ENCODE data around the gene PCLAF. TPM values are rescaled to one million over a fixed set of nuclear protein-coding genes. Genes with fewer than 3 reads are reported as not detected.
"Not testable (repeated sequence)": the region's sequence is repeated elsewhere in the genome, so short reads cannot be mapped to it uniquely, and the experiment has no call there.

Gene PCLAF
- total RNA-seq, 1 donor from 2014 or later, result 3.2 TPM

DNA sequence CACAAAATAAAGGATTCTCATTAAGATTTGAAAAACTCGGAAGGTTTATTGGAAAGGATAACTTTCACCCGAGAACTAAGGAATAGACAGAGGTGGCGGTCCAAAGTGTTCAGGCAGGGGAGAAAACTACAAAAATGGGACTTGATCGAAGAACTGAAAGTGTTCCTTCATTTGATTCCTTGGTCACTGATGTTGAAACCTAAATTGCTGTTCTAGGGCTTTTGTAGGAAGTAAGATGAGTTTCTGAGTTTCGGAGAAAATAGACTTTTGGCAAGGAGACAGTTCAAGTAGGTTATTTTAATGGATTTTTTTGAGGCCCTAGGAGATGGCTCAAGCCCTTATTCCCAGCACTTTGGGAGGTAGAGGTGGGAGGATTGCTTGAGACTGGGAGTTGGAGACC is 7.8 kb upstream of the PCLAF start:
- Histone ChIP-seq H3K27me3 (ENCODE audit: control insufficient read depth, insufficient read depth, low read length) (no peaks in the 10 kb centered on the region), H3K36me3 (ENCODE audit: control insufficient read depth, insufficient read depth, low read length) (no peaks in the 10 kb centered on the region), H3K4me3 (ENCODE audit: low read depth, low read length) (no peak overlapping the region)
- FAIRE-seq (no peak), DNase-seq (ENCODE audit: low read depth) (no peak)
- TF ChIP-seq CTCF (IDR thresholded peaks at IDR 0.05; ENCODE audit: insufficient read depth, low read length, severe bottlenecking), result no peak

DNA sequence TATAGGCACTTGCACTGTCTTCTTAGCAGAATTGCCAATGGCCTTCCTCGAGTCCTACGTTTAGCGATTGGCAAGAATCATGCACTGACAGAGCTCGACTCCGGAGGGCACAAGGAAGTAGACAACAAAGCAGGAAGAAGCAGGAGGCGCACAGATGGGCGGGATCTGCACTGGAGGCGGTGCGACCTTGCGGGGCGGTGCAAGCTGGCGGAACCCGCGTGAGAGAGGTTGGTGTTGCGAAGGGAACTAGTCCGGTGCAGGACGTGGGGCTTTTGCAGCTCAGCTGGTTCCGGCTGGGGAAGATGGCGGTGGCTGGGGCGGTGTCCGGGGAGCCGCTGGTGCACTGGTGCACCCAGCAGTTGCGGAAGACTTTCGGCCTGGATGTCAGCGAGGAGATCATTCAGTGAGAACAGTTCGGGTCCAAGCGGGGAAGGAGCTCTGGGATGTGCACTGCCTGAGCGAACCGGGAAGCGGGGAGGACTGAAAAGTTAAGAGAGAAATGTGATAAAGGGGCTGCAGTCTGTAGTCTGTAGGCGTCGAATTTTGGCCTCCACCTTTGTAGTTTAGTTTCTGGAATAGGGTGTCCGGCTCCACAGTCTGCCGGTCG is 6.4 kb upstream of the PCLAF start, which contains the start of gene TRIP4:
Gene TRIP4, plus strand, starts transcription at position 275 of the 607 bp plus-strand sequence. Its CDS starts 28 bp downstream, at position 303.
- FAIRE-seq (no peak), DNase-seq (ENCODE audit: low read depth) (peak; percentile 92)
- no peaks in the 10 kb centered on the region for H3K36me3 ChIP-seq (ENCODE audit: control insufficient read depth, insufficient read depth, low read length)

DNA sequence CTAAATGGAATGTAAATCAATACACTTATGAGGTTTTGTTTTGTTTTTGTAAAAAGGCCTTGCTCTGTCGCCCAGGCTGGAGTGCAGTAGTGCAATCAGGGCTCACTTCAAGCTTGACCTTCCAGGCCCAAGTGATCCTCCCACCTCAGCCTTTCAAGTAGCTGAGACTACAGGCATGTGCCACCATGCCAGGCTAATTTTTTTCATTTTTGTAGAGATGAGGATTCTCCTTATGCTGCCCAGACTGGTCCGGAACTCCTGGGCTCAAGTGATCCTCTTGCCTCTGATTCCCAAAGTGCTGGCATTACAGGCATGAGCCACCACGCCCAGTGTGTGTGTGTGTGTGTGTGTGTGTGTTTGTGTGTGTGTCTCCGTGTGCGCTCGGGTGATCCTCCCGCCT is 5.0 kb upstream of the PCLAF start:
- DNase-seq (ENCODE audit: low read depth) (no peak), FAIRE-seq (no peak)
- Histone ChIP-seq H3K27me3 (ENCODE audit: control insufficient read depth, insufficient read depth, low read length) (no peaks in the 10 kb centered on the region), H3K36me3 (ENCODE audit: control insufficient read depth, insufficient read depth, low read length) (no peaks in the 10 kb centered on the region), H3K4me3 (ENCODE audit: low read depth, low read length) (no peak overlapping the region)
- TF ChIP-seq CTCF (IDR thresholded peaks at IDR 0.05; ENCODE audit: insufficient read depth, low read length, severe bottlenecking), result no peak

More for the DNA sequence above, 6.4 kb upstream of the PCLAF start, which contains the start of gene TRIP4:
- H3K27me3 ChIP-seq (ENCODE audit: control insufficient read depth, insufficient read depth, low read length), result no peaks in the 10 kb centered on the region
- peak within 1 kb of the TSS; percentile 75 for H3K4me3 ChIP-seq (ENCODE audit: low read depth, low read length)
- TF ChIP-seq CTCF (IDR thresholded peaks at IDR 0.05; ENCODE audit: insufficient read depth, low read length, severe bottlenecking), result peak; percentile 0

GRCh38 chr15:64383760-64384159 is 2.5 kb upstream of the PCLAF start:
- no peak for FAIRE-seq
- no peaks in the 10 kb centered on the region for H3K36me3 ChIP-seq (ENCODE audit: control insufficient read depth, insufficient read depth, low read length)
- no peak overlapping the region for H3K4me3 ChIP-seq (ENCODE audit: low read depth, low read length)
- no peak for TF ChIP-seq CTCF (IDR thresholded peaks at IDR 0.05; ENCODE audit: insufficient read depth, low read length, severe bottlenecking)
- no peaks in the 10 kb centered on the region for H3K27me3 ChIP-seq (ENCODE audit: control insufficient read depth, insufficient read depth, low read length)
- DNase-seq (ENCODE audit: low read depth), result no peak

- DNase-seq (ENCODE audit: low read depth); FAIRE-seq; H3K27me3 ChIP-seq (ENCODE audit: control insufficient read depth, insufficient read depth, low read length); H3K36me3 ChIP-seq (ENCODE audit: control insufficient read depth, insufficient read depth, low read length): not testable (repeated sequence)
- H3K4me3 ChIP-seq (ENCODE audit: low read depth, low read length), result peak overlapping the region; percentile 55
Measured at GRCh38 chr15:64380130-64380870, 941 bp downstream of the PCLAF start.

DNA sequence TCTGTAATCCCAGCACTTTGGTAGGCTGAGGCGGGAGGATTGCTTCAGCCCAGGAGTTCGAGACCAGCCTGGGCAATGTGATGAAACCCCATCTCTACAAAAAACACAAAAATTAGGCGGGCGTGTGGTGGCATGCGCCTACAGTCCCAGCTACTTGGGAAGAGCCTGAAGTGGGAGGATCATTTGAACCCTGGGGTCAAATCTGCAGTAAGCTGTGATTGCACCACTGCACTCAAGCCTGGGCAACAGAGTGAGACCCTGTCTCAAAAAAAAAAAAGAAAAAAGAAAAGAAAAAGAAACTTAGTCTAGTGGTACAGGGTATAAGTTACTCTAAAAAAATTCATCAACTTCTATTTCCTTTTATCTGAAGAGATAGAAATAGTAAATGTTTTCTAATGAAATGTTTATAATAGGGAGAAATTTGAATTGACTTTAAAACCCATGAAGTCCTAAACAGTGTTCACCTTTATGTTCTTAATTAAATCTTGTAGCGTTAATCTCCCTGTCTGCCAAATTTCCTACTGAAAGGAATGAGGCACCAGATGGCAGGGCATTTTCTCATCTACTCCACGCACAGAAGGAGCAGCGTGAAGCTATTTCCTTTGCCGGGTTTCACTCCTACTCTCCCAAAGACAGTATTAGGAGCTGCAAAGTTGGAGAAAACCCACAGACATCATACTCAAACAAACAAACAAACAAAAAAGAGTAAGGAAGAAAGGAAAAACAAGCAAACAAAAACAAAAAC is 1.9 kb downstream of the PCLAF start:
- no peaks in the 10 kb centered on the region for H3K27me3 ChIP-seq (ENCODE audit: control insufficient read depth, insufficient read depth, low read length)
- FAIRE-seq, result no peak
- no peak for TF ChIP-seq CTCF (IDR thresholded peaks at IDR 0.05; ENCODE audit: insufficient read depth, low read length, severe bottlenecking)
- H3K4me3 ChIP-seq (ENCODE audit: low read depth, low read length), result no peak overlapping the region
- H3K36me3 ChIP-seq (ENCODE audit: control insufficient read depth, insufficient read depth, low read length), result no peaks in the 10 kb centered on the region
- no peak for DNase-seq (ENCODE audit: low read depth)

Data from bronchial epithelial cell (primary cell).